Activated effector memory CD4-positive, alpha-beta T cell treated with Interleukin-2 at 50 U/mL for 16 hours (primary cell): ENCODE measurements around the gene KLF9.
"Not testable (repeated sequence)": the region's sequence is repeated elsewhere in the genome, so short reads cannot be mapped to it uniquely, and the experiment has no call there.

Experiments used
- DNase-seq: peaks from one replicate; pipeline ENCODE4 v3.0.0-alpha.2; 2020

The KLF9 gene

DNA sequence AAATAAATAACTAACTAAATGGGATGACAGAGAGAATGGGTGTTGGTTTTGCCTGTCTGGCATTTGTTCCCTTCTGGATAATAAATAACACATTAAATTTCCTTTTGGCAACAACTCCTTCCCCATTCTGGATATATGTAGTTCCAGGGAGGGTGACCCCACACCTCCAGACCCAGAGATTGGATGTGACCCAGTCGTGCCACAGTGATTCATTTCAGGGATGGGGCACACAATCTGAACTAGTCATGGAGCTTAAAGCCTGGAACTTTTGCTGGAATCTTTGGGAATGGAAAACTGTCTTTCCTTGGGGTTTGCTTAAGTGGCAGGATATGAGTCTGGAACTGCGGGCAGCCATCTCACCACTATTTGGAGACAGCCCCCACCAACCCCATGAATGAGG is 11.3 kb downstream of the KLF9 start:
- no peak for DNase-seq

DNA sequence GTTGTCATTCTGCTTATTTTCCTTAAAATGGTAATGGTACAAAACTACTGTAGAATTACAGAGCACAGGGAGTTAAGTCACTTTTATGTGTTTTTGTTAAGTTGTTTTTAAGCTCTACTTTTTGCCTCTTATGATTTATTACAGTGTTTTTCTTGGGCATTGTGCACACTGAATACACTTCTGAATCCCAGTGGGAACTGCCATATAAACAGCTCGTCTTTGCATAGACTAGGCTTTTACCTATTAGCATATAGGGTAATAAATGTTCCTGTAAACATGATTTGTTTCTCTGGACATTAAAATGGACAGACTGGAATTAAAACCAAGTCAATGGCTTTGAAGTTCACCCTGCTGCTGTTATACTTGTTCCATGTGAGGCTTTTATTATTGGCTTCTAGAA is 12.2 kb downstream of the KLF9 start:
- no peak for DNase-seq

DNA sequence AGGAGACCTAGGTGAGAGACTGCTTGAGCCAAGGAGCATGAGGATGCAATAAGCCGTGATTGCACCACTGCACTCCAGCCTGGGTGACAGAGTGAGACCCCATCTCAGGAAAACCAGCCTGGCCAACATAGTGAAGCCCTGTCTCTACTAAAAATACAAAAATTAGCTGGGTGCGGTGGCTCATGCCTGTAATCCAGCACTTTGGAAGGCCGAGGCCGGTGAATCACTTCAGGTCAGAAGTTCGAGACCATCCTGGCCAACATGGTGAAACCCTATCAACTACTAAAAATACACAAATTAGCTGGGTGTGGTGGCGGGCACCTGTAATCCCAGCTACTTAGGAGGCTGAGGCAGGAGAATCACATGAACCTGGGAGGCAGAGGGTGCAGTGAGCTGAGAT is 13.2 kb downstream of the KLF9 start:
- DNase-seq: not testable (repeated sequence)

DNA sequence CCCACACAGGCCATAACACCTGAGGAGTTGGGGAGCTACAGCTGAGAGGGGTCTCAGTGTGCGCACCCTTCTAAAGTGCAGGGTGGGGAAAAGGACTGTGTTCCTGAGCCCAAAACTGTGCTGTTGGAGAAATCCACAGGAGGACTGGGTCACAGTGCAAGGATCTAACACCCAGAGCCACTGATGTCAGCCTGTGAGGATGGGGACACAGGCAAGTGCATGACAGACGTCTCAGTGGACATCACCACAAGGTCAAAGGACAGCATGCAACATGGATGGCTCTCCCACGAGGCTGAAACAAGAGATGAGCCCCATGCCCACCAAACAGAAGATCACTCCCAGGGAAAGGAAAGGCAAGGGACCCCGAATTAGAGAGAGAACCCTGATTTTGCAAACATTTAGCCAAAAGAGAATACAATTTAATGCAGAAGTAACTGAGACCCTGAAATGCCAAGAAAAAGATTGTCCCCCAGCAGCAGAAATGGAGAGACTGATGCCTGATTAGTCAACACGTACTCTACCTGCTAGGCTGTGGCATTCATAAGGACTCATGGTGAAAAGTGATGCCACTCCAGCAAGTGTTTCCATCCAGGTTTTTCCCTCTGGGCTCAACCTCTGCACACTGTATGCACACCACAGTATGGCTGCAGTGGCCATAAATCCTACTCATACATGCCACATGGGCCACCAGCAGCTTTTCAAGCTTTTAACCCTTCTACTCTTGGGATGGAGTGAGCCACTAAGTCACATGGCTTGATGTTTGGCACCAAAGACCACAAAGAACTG is 14.2 kb downstream of the KLF9 start:
- DNase-seq: no peak

DNA sequence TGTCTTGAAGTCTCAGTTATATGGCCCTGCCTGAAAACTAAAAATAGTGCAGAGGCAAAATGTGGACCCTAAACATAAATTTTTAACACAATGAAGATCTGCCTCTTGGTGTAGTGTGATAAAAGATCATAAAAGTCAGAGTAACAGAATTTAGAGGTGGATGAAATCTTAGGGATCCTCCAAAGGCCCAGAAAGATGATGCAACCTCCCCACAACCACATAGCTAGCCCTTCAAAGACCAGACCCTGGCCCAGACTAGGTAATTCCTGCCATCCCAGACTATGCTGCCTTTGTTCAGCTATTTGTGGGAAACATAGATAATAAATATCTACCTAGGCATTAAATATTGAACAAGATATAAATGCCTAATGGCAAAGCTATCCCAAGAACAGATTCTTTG is 15.3 kb downstream of the KLF9 start:
- no peak for DNase-seq

GRCh38 chr9:70398145-70398556 is 16.3 kb downstream of the KLF9 start:
- DNase-seq: no peak

- no peak for DNase-seq
Observed at GRCh38 chr9:70395652-70396051, 18.8 kb downstream of the KLF9 start.

- DNase-seq: no peak
Observed at GRCh38 chr9:70392850-70393249, 21.6 kb downstream of the KLF9 start.

GRCh38 chr9:70392189-70392588 is 22.3 kb downstream of the KLF9 start:
- no peak for DNase-seq

- DNase-seq: no peak
Observed at GRCh38 chr9:70390933-70391341, 23.5 kb downstream of the KLF9 start.

DNA sequence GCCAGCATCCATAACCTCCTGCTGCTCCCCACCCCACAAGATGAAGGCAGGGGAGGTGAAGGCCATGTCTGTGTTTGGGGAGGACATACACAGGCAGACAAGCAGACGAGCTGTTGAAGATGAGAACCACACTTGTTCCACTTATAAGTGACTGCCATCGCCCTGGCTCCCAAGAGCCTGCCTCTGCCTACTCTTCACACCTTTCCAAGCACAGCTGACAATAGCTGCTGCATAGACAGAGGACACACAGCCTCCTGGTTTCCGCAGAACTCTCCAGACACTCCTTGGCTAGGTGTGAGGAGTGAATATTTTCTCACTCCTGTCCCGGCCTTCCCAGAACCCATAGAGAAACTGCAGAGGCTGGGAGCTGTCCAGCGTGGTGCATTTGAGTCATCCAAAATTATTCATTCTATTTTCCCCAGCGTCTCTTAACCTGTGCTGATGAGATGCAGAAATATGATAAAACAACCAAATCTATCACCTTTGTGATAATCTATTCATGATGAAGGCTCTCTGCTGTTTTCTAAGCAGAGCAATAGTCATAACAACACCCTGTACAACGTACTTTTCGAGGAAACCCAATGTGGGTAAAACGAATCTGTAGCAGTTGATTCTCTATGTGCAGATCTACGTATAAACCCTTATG is 24.7 kb downstream of the KLF9 start:
- no peak for DNase-seq

GRCh38 chr9:70389188-70389587 is 25.3 kb downstream of the KLF9 start:
- no peak for DNase-seq

DNA sequence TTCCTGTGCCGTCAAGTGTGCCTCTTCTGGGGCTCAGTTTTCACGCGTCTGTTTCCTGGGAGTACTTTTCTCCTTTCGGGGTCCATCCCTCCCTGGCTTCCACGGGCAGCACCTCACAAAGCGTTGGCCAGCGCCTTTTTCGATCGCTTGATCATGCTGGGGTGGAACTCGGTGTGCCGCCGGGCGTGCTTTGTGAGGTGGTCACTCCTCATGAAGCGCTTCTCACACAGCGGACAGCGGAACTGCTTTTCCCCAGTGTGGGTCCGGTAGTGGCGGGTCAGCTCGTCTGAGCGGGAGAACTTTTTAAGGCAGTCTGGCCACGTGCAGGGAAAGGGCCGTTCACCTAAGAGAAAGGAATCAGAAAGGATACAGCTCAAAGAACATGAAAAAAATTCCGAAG is 26.8 kb downstream of the KLF9 start:
- DNase-seq: no peak

DNA sequence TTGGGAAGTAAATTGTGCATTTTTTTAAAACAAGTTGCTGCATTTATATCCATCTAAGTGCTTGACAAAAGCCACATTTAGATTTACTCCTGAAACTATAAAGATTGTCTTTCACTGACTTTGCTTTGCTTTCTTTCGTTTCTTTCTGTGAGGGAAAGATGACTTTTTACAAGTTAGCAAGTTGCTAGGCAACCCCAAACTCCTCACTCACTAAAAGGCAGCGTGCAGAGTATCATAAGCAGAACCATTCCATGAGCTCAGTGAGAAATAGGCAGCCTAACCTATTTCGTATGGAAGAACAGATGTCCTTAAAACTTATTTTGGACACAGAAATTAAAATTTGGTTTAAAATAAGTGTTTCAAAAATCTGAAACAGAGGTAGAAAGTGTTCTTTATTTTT is 29.0 kb downstream of the KLF9 start:
- DNase-seq: no peak

DNA sequence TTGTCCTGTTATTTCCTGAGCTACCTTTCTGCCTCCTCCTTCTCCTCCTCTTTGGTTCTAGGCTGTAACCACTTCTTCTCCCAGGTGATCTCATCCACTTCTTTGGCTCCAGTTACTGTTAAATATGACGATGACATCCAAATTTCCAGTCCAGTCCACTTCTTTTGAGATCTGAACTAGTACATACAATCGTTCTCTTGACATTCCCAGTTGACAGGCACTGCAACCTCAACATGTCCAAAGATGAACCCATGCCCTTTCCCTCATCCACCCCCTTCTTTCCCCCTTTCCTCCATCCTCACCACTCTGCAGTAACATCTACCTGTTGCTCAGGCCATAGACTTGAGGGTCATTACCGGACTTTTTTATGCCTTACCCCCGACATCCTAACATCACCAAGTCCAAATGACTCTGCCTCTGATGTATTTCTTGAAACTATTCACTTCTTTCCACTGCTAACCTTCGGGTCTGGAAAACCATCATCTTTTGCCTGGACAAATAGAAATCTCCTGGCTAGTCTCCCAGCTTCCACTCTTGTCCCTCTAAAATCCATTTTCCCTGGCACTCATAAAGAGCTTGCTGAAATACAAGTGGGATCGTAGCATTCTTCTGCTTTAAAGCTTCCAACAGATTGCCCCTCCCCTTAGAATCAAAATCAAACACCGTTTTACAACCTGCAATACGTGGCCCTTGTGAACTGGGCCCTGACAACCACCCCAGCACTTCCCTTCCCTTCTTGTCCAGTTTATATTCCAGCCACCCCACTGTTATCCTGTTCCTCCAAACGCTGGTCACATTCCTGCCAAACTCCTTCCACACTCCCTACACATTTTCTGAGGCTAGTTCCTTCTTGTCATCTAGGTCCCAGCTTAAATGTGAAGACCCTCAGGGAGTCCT is 31.5 kb downstream of the KLF9 start:
- DNase-seq: no peak

DNA sequence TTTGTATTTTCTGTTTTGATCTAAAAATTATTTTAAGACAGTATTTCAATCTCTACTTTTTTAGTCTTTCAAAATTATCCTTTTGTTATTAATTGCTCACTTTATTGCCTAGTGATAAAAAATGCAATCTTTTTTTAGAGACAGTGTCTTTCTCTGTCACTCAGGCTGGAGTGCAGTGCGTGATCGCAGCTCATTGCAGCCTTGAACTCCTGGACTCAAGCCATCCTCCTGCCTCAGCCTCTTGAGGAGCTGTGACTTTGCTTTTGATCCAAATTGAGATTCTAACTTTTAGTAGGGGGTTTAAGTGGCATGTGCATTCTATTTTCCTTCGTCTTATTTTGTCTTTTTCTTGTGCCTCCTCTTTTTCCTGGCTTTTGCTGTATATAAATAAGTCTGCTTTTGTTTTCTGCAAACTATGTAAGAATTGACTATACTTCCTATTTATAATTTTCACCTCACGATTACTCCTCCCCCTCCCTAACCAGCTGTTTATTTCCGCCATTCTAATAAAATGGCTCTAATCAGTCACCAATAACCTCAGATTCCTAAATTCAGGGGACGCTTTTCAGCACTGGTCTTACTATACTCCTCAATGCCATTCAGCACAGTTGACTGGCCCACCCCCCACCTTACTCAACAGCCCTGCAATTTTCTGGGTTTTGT is 32.3 kb downstream of the KLF9 start:
- no peak for DNase-seq

GRCh38 chr9:70374962-70375618 is 39.4 kb downstream of the KLF9 start:
- no peak for DNase-seq

DNA sequence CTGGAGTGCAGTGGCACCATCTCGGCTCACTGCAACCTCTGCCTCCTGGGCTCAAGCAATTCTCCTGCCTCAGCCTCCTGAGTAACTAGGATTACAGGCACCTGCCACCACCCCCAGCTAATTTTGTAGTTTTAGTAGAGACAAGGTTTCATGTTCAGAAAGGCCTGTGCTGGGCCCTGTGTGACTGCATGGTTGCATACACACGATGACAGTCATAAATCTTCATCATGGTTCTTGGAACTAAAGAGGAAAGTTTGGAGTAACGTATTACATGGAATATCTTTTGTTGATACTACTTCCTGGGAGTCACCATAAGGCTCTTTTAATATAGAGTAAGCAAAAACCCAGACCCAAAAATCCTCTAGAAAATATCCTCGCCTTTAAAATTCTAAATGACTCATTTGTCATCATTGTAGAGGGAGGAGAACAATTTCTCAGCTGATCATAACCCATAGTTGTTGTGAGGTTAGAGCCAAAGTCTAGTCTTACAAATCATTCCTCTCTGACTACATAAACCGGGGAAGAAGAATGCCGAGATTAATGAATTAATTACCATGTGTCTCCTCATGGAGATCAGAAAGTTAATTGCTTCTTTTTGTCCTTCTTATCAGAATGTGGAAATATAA is 47.0 kb downstream of the KLF9 start:
- DNase-seq: no peak

- DNase-seq: no peak
Observed at GRCh38 chr9:70363760-70364159, 50.7 kb downstream of the KLF9 start.

DNA sequence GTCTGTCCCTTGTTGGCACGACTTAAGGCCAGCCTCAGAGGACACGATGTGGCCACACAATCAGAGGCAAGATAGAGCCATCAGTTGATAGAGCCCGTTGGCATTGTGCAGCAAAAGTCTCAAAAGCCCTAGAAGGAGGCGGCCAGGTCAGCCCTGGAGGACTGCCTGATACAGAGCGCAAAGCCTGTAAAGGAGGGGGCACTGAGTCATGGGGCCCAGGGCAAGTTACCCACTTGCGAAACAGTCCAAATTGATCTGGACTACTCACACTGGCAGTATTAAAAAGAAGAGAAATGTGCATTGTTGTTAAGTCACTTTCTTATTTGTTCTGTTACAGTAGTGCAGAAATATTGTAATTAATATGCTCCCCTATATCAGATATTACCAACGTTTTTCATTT is 51.5 kb downstream of the KLF9 start:
- no peak for DNase-seq

- no peak for DNase-seq
Observed at GRCh38 chr9:70355801-70356200, 58.7 kb downstream of the KLF9 start.

GRCh38 chr9:70352802-70353201 is 61.7 kb downstream of the KLF9 start:
- DNase-seq: no peak
